IMR-90 (cell line): ENCODE data around the gene APOB. TPM values are rescaled to one million over a fixed set of nuclear protein-coding genes. Genes with fewer than 3 reads are reported as not detected.

Experiments used
- ATAC-seq: fragments of 200-7000 bp; cut with Tn5 transposase; 2 replicates; pipeline ENCODE4 v1.9.1; 2020; ENCODE audit warnings: low read depth, mild to moderate bottlenecking, moderate library complexity
- BruUV-seq: library from RNA; stranded (reverse); fragments of 400-500 nt; replicated peaks from 2 replicates; lab custom pipeline; 2021; lab: Mats Ljungman, UMichigan
- CTCF ChIA-PET: fragments of 300-600 bp; formaldehyde crosslinking; extraction: SDS; loops from one replicate; lab custom pipeline; 2021; ENCODE audit warnings: antibody characterized with exemption; lab: Yijun Ruan, JAX
- POLR2A ChIA-PET: fragments of 300-600 bp; sonication (Branson Sonifier 250); formaldehyde crosslinking; loops from one replicate; lab custom pipeline; 2022; ENCODE audit warnings: antibody characterized with exemption; ENCODE audit not compliant: unreplicated experiment; lab: Charles Lee
- DNase-seq: peaks from one replicate; pipeline ENCODE4 v3.0.0; 2013
- H2AFZ ChIP-seq: replicated peaks from 2 replicates; pipeline ENCODE3; 2013; ENCODE audit warnings: low read length, mild to moderate bottlenecking; ENCODE audit not compliant: poor library complexity
- H2AK5ac ChIP-seq: 2 replicates; pipeline ENCODE4 v1.6.1; 2013; ENCODE audit warnings: low read depth, low read length, inconsistent platforms
- H2AK9ac ChIP-seq: replicated peaks from 2 replicates; pipeline ENCODE3; 2013; ENCODE audit warnings: mild to moderate bottlenecking, low read depth, low read length, moderate library complexity; ENCODE audit not compliant: poor library complexity
- H2BK120ac ChIP-seq: 2 replicates; pipeline ENCODE4 v1.6.1; 2013; ENCODE audit warnings: low read depth, low read length, inconsistent platforms
- H2BK15ac ChIP-seq: 3 replicates; pipeline ENCODE4 v1.6.1; 2013; ENCODE audit warnings: low read depth, low read length, inconsistent platforms
- H2BK20ac ChIP-seq: 2 replicates; pipeline ENCODE4 v1.6.1; 2013; ENCODE audit warnings: low read depth, mild to moderate bottlenecking, inconsistent platforms, low read length, moderate library complexity
- H2BK5ac ChIP-seq: 2 replicates; pipeline ENCODE4 v1.6.1; 2013; ENCODE audit warnings: mild to moderate bottlenecking, low read depth, low read length, inconsistent platforms; ENCODE audit not compliant: poor library complexity, severe bottlenecking
- H3K14ac ChIP-seq: replicated peaks from 2 replicates; pipeline ENCODE4 v1.6.1; 2013; ENCODE audit warnings: low read depth, low read length, inconsistent platforms
- H3K18ac ChIP-seq: 2 replicates; pipeline ENCODE4 v1.6.1; 2013; ENCODE audit warnings: low read depth, low read length, control low read depth
- H3K23ac ChIP-seq: 2 replicates; pipeline ENCODE4 v1.6.1; 2013; ENCODE audit warnings: low read depth, low read length, inconsistent platforms
- H3K27ac ChIP-seq: 2 replicates; pipeline ENCODE4 v1.5.1; 2013; ENCODE audit warnings: mild to moderate bottlenecking, control low read depth, low read length; ENCODE audit not compliant: insufficient read depth
- H3K27me3 ChIP-seq: 2 replicates; pipeline ENCODE4 v1.6.1; 2013; ENCODE audit warnings: low read length; ENCODE audit not compliant: control insufficient read depth, insufficient read depth
- H3K36me3 ChIP-seq: 2 replicates; pipeline ENCODE4 v1.6.1; 2013; ENCODE audit warnings: low read length, mixed read lengths; ENCODE audit not compliant: control insufficient read depth, insufficient read depth
- H3K4ac ChIP-seq: 2 replicates; pipeline ENCODE4 v1.6.1; 2013; ENCODE audit warnings: low read depth, low read length, inconsistent platforms
- H3K4me1 ChIP-seq: 2 replicates; pipeline ENCODE4 v1.6.1; 2013; ENCODE audit warnings: low read length, mixed read lengths; ENCODE audit not compliant: control insufficient read depth, insufficient read depth
- H3K4me2 ChIP-seq: 2 replicates; pipeline ENCODE4 v1.6.1; 2013; ENCODE audit warnings: low read depth, mild to moderate bottlenecking, control low read depth, low read length, moderate library complexity
- H3K4me3 ChIP-seq: 2 replicates; pipeline ENCODE4 v1.5.1; 2013; ENCODE audit warnings: low read depth, mild to moderate bottlenecking, control low read depth, low read length, moderate library complexity; ENCODE audit not compliant: insufficient read depth
- H3K56ac ChIP-seq: 2 replicates; pipeline ENCODE4 v1.6.1; 2013; ENCODE audit warnings: low read length, inconsistent platforms; ENCODE audit not compliant: insufficient read depth; ENCODE audit errors: extremely low read depth
- H3K79me1 ChIP-seq, 2 experiments: 2 replicates each; pipeline ENCODE4 v1.6.1; 2013; ENCODE audit warnings: low read length in 2 of 2, inconsistent platforms in 1 of 2, low read depth in 1 of 2
- H3K9ac ChIP-seq: 2 replicates; pipeline ENCODE4 v1.6.1; 2013; ENCODE audit warnings: low read depth, low read length, control low read depth
- H3K9me1 ChIP-seq: 2 replicates; pipeline ENCODE4 v1.6.1; 2013; ENCODE audit warnings: low read length, inconsistent platforms; ENCODE audit not compliant: insufficient read depth
- H3K9me3 ChIP-seq: 2 replicates; pipeline ENCODE4 v1.6.1; 2013; ENCODE audit warnings: low read length; ENCODE audit not compliant: control insufficient read depth, insufficient read depth
- H4K20me1 ChIP-seq: 2 replicates; pipeline ENCODE4 v1.6.1; 2013; ENCODE audit warnings: low read length, inconsistent platforms; ENCODE audit not compliant: insufficient read depth
- H4K5ac ChIP-seq: 2 replicates; pipeline ENCODE4 v1.6.1; 2013; ENCODE audit warnings: mild to moderate bottlenecking, low read depth, low read length, control low read depth
- H4K8ac ChIP-seq, 2 experiments: 2 replicates each; pipeline ENCODE4 v1.6.1; 2013; ENCODE audit warnings: low read depth in 2 of 2, low read length in 2 of 2, control low read depth in 1 of 2, inconsistent platforms in 1 of 2
- H4K91ac ChIP-seq: 2 replicates; pipeline ENCODE4 v1.6.1; 2013; ENCODE audit warnings: low read depth, low read length, inconsistent platforms; ENCODE audit not compliant: insufficient read depth
- CEBPB ChIP-seq: IDR thresholded peaks from 2 replicates; pipeline ENCODE4 v1.6.1; 2012; ENCODE audit warnings: low read depth, low read length, improper control_type of control experiment
- ELK1 ChIP-seq: fragments of 150-350 bp; IDR thresholded peaks from 2 replicates; pipeline ENCODE4 v1.6.1; 2016; ENCODE audit warnings: low read depth, mild to moderate bottlenecking, low read length, moderate library complexity, borderline replicate concordance
- WGBS, 2 experiments: methylation state at CpG; one replicate each; pipeline versions ENCODE4 v1.1.5 to v1.1.7; 2013; ENCODE audit warnings: missing lambda C conversion rate in 2 of 2; ENCODE audit not compliant: insufficient read length in 1 of 2; ENCODE audit errors: extremely low coverage in 2 of 2; 5-methylcytosine and 5-hydroxymethylcytosine counted together
- dilution Hi-C: fragments of 300-500 bp; cut with HindIII; formaldehyde crosslinking; loops from one replicate; pipeline ENCODE4 v1.14.3; 2018; ENCODE audit warnings: low sequenced_read_pairs; ENCODE audit not compliant: unreplicated experiment
- in situ Hi-C: fragments of 300-500 bp; cut with MboI; formaldehyde crosslinking; loops from 3 replicates; pipeline ENCODE4 v1.14.3; 2019; ENCODE audit warnings: low sequenced_read_pairs, inconsistent platforms, mixed read lengths
- intact Hi-C: fragments of 100-400 bp; cut with micrococcal nuclease; formaldehyde crosslinking; loops from 2 replicates; pipeline ENCODE4 v1.10.0; 2022
- polyA plus RNA-seq, 3 experiments: library from polyadenylated mRNA; depleted of rRNA; stranded (reverse); fragments of >200 nt; gene quantifications; 2 replicates each; pipeline ENCODE4 v1.2.3, GENCODE V29; 2012; ENCODE audit warnings: low replicate concordance in 1 of 3
- total RNA-seq: library from RNA; depleted of rRNA; stranded (reverse); fragments of >200 nt; gene quantifications from 2 replicates; pipeline ENCODE4 v1.2.3, GENCODE V29; 2012

Gene APOB
- total and polyA plus RNA-seq, 2 of the 4 experiments (the other 2 are of a cell fraction): under 0.01 TPM; not detected in 1

DNA sequence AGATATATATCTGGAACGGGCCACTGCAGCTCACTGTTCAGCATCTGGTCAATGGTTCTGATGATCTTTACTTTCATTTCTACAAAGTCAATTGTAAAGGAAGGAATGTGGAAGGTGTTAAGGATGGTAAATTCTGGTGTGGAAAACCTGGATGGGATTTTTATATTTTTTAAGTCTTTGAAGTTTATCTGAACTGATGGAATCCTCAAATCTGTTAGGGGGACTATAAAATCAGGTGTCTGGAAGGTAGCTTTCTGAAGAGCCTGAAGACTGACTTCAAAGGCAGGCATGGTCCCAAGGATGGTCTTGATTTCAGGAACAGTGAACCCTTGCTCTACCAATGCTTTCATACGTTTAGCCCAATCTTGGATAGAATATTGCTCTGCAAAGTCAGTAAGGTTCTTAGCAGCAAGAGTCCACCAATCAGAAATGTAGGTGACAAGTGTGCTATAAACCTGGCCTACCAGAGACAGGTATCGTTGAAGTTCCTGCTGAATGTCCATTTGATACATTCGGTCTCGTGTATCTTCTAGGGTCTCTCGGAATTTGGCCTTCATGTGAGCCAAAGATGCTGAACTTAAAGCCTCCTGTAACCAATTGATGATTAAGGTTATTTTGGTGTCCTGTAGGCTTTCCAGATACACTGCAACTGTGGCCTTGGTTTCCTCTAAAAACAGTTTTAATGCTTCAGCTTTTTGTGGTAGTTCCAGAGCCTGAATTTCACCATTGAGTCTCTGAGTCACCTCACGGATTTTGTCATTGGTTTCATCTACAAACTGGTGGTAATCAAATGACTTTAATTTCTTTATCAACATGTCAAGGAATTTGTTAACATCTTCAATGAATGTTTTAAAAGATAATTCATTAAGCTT, 34.8 kb downstream of the APOB start:
- Histone ChIP-seq H4K5ac (no peak overlapping the region), H3K9me1 (no peaks in the 10 kb centered on the region), H2BK5ac (no peak overlapping the region), H3K4ac (no peak overlapping the region), H3K4me2 (no peak overlapping the region), H2BK20ac (no peak overlapping the region), H3K23ac (no peak overlapping the region), H3K18ac (no peak overlapping the region), H3K27me3 (no peaks in the 10 kb centered on the region), H2AK9ac (no peak overlapping the region), H2AFZ (no peak overlapping the region), H4K8ac (no peak overlapping the region), H3K79me1 (no peaks in the 10 kb centered on the region), H3K27ac (no peak overlapping the region), H3K4me3 (no peak overlapping the region), H4K91ac (no peak overlapping the region), H3K4me1 (no peaks in the 10 kb centered on the region), H2BK120ac (no peak overlapping the region), H2AK5ac (no peak overlapping the region), H2BK15ac (no peak overlapping the region), H3K14ac (no peak overlapping the region), H3K9ac (no peak overlapping the region), H3K36me3 (no peaks in the 10 kb centered on the region), H3K56ac (no peak overlapping the region), H4K20me1 (no peaks in the 10 kb centered on the region), H3K9me3 (no peaks in the 10 kb centered on the region)
- in situ Hi-C loops (no loop called here), dilution Hi-C loops (no loop called here), intact Hi-C loops (no loop called here)
- TF ChIP-seq CEBPB (no peak), ELK1 (no peak)
- WGBS, 2 experiments: 83% methylated on average over 1 of the region's 7 CpGs; no CpG with 5 or more reads in 1 of the 2 experiments
- no TSS peak for BruUV-seq
- ChIA-PET POLR2A (no interaction called here), CTCF (no interaction called here)
- ATAC-seq (no peak), DNase-seq (no peak)
